ENCODE results near the gene ARRB1. TPM values are rescaled to one million over a fixed set of nuclear protein-coding genes. Genes with fewer than 3 reads are reported as not detected.

ARRB1 gene
- total and polyA plus RNA-seq, 2 experiments from 2014 or later, result 4.5 to 10.7 TPM

GRCh38 chr11:75246671-75247350 lies 104.7 kb downstream of the ARRB1 start:
- DNase-seq (ENCODE audit: low read depth in 1 of 2, low spot score in 1 of 2), result no peak
- Histone ChIP-seq H3K9me3 (ENCODE audit: low read depth) (no peaks in the 10 kb centered on the region), H3K27ac (no peak overlapping the region), H3K36me3 (no peaks in the 10 kb centered on the region), H3K4me3 (no peak overlapping the region), H3K27me3 (peaks cover 39% of the 10 kb centered on the region), H3K4me1 (ENCODE audit: low read depth) (no peaks in the 10 kb centered on the region)
- no peak for TF ChIP-seq CTCF (IDR thresholded peaks at IDR 0.05; ENCODE audit: low read depth, low read length)

GRCh38 chr11:75246006-75246670 lies 105.3 kb downstream of the ARRB1 start:
- Histone ChIP-seq H3K27me3 (peaks cover 45% of the 10 kb centered on the region), H3K27ac (no peak overlapping the region), H3K9me3 (ENCODE audit: low read depth) (no peaks in the 10 kb centered on the region), H3K4me1 (ENCODE audit: low read depth) (no peaks in the 10 kb centered on the region), H3K36me3 (no peaks in the 10 kb centered on the region), H3K4me3 (no peak overlapping the region)
- DNase-seq (ENCODE audit: low read depth in 1 of 2, low spot score in 1 of 2), result no peak
- TF ChIP-seq CTCF (IDR thresholded peaks at IDR 0.05; ENCODE audit: low read depth, low read length), result no peak

DNA sequence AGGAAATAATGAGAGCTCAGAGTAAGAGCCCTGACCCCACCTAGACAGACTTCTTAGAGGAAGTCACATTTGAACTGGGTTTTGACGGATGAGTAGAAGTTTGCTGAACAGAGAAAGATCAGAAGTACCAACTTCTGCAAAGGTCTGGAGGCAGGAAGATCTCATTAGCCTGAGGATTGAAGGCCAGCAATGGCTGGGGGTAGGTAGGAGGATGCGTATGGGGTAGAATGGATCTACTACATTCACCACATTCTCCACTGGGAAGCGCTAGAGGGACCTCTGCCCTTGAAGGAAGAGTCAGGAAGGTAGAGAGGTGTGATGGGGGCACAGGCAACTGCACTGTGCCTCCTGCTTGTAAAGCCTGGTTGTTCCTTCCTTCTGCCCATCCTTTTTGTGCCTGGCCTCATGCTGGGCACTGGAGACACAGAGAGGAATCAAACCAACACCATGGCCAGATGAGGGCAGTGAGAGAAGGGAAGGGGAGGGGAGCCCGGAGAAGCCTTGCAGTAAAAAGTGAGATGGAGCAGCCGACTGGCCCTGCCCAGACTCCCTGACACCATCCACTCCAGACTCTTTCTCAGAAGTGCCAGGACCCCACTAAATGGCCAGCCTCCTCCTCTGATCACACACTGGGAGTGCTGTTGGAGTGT lies 106.0 kb downstream of the ARRB1 start:
- H3K4me3 ChIP-seq, result no peak overlapping the region
- H3K9me3 ChIP-seq (ENCODE audit: low read depth), result no peaks in the 10 kb centered on the region
- no peak overlapping the region for H3K27ac ChIP-seq
- H3K27me3 ChIP-seq, result peaks cover 51% of the 10 kb centered on the region
- H3K4me1 ChIP-seq (ENCODE audit: low read depth), result no peaks in the 10 kb centered on the region
- peak in 1 of 2 donors; percentile 14 for DNase-seq (ENCODE audit: low read depth in 1 of 2, low spot score in 1 of 2)
- no peak for TF ChIP-seq CTCF (IDR thresholded peaks at IDR 0.05; ENCODE audit: low read depth, low read length)
- no peaks in the 10 kb centered on the region for H3K36me3 ChIP-seq

DNA sequence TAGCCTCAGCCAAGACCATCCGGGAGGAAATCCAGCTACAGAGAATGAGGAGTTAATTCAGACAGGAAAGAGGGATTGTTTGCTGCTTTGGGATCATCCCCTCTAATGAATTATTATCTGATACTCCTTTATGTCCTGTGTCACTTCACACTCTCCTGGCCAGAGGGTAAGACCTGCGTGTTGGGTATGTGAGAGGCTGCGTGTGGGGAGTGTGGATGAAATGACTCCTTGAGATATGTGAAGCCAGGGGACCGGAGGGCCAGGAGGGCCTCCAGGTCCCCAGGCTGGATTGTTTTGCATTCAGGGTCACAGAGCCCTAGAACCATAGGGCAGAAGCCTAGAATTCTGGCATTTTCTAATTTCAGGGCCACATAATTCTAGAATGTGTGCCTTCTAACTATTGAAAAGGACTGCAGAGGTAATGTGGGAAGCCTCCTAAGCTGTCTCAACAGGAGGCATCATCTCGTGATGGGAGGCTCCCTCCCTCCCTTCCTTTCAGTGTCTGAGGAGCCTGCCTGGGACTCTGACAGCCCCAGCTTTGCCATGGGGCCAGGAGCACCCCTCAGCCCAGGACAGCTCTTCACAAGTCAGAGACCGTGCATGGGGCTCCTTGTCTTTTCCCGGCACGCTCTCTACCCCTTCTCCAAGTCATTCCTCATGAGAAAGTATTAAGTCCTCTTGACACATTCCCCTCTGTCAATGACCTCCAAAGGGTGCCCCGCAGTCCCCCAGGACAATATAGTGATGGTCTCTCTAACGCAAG lies 107.2 kb downstream of the ARRB1 start:
- Histone ChIP-seq H3K36me3 (no peaks in the 10 kb centered on the region), H3K27me3 (peaks cover 64% of the 10 kb centered on the region), H3K4me1 (ENCODE audit: low read depth) (no peaks in the 10 kb centered on the region), H3K9me3 (ENCODE audit: low read depth) (no peaks in the 10 kb centered on the region), H3K4me3 (no peak overlapping the region), H3K27ac (no peak overlapping the region)
- DNase-seq (ENCODE audit: low read depth in 1 of 2, low spot score in 1 of 2), result no peak
- TF ChIP-seq CTCF (IDR thresholded peaks at IDR 0.05; ENCODE audit: low read depth, low read length), result no peak

Data from cardiac muscle cell (in vitro differentiated cells and primary cell).